ENCODE results near the gene ATP6V0C. TPM values are rescaled to one million over a fixed set of nuclear protein-coding genes. Genes with fewer than 3 reads are reported as not detected.

ATP6V0C gene
- total RNA-seq, 1 donor from 2014 or later: 157 TPM

GRCh38 chr16:2472885-2473445, 40.8 kb upstream of the ATP6V0C start:
- peaks cover 7% of the 10 kb centered on the region for H3K4me1 Mint-ChIP-seq (ENCODE audit: unreplicated experiment)

GRCh38 chr16:2473446-2473926, 40.3 kb upstream of the ATP6V0C start:
- Mint-ChIP-seq H3K36me3 (ENCODE audit: low read depth, unreplicated experiment) (no peaks in the 10 kb centered on the region), H3K4me3 (ENCODE audit: unreplicated experiment) (no peak overlapping the region), H3K27ac (ENCODE audit: unreplicated experiment) (no peak overlapping the region), H3K4me1 (ENCODE audit: unreplicated experiment) (peaks cover 7% of the 10 kb centered on the region), H3K9me3 (ENCODE audit: unreplicated experiment) (no peaks in the 10 kb centered on the region), H3K27me3 (ENCODE audit: unreplicated experiment) (peaks cover 37% of the 10 kb centered on the region)
- DNase-seq (ENCODE audit: low spot score): no peak
- no peak for TF ChIP-seq CTCF (IDR thresholded peaks at IDR 0.05; ENCODE audit: unreplicated experiment)

More at GRCh38 chr16:2472885-2473445, 40.8 kb upstream of the ATP6V0C start:
- DNase-seq (ENCODE audit: low spot score): no peak
- TF ChIP-seq CTCF (IDR thresholded peaks at IDR 0.05; ENCODE audit: unreplicated experiment): no peak
- peaks cover 34% of the 10 kb centered on the region for H3K27me3 Mint-ChIP-seq (ENCODE audit: unreplicated experiment)
- H3K36me3 Mint-ChIP-seq (ENCODE audit: low read depth, unreplicated experiment): no peaks in the 10 kb centered on the region
- peak overlapping the region; percentile 61 for H3K27ac Mint-ChIP-seq (ENCODE audit: unreplicated experiment)
- H3K4me3 Mint-ChIP-seq (ENCODE audit: unreplicated experiment): no peak overlapping the region
- H3K9me3 Mint-ChIP-seq (ENCODE audit: unreplicated experiment): no peaks in the 10 kb centered on the region

- peak overlapping the region; percentile 74 for H3K4me3 Mint-ChIP-seq (ENCODE audit: unreplicated experiment)
- H3K36me3 Mint-ChIP-seq (ENCODE audit: low read depth, unreplicated experiment): no peaks in the 10 kb centered on the region
- H3K4me1 Mint-ChIP-seq (ENCODE audit: unreplicated experiment): peaks cover 7% of the 10 kb centered on the region
- TF ChIP-seq CTCF (IDR thresholded peaks at IDR 0.05; ENCODE audit: unreplicated experiment): no peak
- H3K9me3 Mint-ChIP-seq (ENCODE audit: unreplicated experiment): no peaks in the 10 kb centered on the region
- peaks cover 38% of the 10 kb centered on the region for H3K27me3 Mint-ChIP-seq (ENCODE audit: unreplicated experiment)
- DNase-seq (ENCODE audit: low spot score): peak; percentile 45
- H3K27ac Mint-ChIP-seq (ENCODE audit: unreplicated experiment): no peak overlapping the region
Measured at GRCh38 chr16:2473999-2474876, 39.5 kb upstream of the ATP6V0C start.

- peak; percentile 92 for DNase-seq (ENCODE audit: low spot score)
- no peak within 1 kb of the TSS for H3K27ac Mint-ChIP-seq (ENCODE audit: unreplicated experiment)
- peaks cover 4% of the 10 kb centered on the region for H3K4me1 Mint-ChIP-seq (ENCODE audit: unreplicated experiment)
- H3K4me3 Mint-ChIP-seq (ENCODE audit: unreplicated experiment): peak within 1 kb of the TSS; percentile 86
- H3K9me3 Mint-ChIP-seq (ENCODE audit: unreplicated experiment): no peaks in the 10 kb centered on the region
- TF ChIP-seq CTCF (IDR thresholded peaks at IDR 0.05; ENCODE audit: unreplicated experiment): no peak
- peaks cover 37% of the 10 kb centered on the region for H3K27me3 Mint-ChIP-seq (ENCODE audit: unreplicated experiment)
- no peaks in the 10 kb centered on the region for H3K36me3 Mint-ChIP-seq (ENCODE audit: low read depth, unreplicated experiment)
Measured at GRCh38 chr16:2474877-2475412, 38.8 kb upstream of the ATP6V0C start, which contains the start of gene TBC1D24. TSS of gene TBC1D24 (plus strand) at chr16:2475127. CDS start at chr16:2496149, 21,022 bp downstream.

Measured in endothelial cell (in vitro differentiated cells).